Activated CD8-positive, alpha-beta memory T cell treated with anti-CD3 and anti-CD28 coated beads, Interleukin-2, amount 10 ng/mL, durations not matched to agents 7 days and 5 days (primary cell): ENCODE data around the gene LDOC1. TPM values are rescaled to one million over a fixed set of nuclear protein-coding genes. Genes with fewer than 3 reads are reported as not detected.
"Not testable (repeated sequence)": the region's sequence is repeated elsewhere in the genome, so short reads cannot be mapped to it uniquely, and the experiment has no call there.

Experiments used
- ATAC-seq: fragments of 150-1000 bp; cut with Tn5 transposase; one replicate; pipeline ENCODE4 v1.10.0; 2021; ENCODE audit warnings: moderate library complexity
- CTCF ChIA-PET: fragments of 350-600 bp; sonication (Branson Sonifier 250); formaldehyde crosslinking; loops from one replicate; lab custom pipeline; 2021; ENCODE audit warnings: antibody characterized with exemption; lab: Charles Lee
- DNase-seq: peaks from one replicate; pipeline ENCODE4 v3.0.0-alpha.2; 2020
- H3K27ac Mint-ChIP-seq: one replicate; pipeline ENCODE4 v1.8.0; 2021; ENCODE audit warnings: mild to moderate bottlenecking, mixed read lengths
- H3K27me3 Mint-ChIP-seq: one replicate; pipeline ENCODE4 v1.8.0; 2021; ENCODE audit warnings: mixed read lengths
- H3K36me3 Mint-ChIP-seq: one replicate; pipeline ENCODE4 v1.8.0; 2021; ENCODE audit warnings: mild to moderate bottlenecking, mixed read lengths
- H3K4me1 Mint-ChIP-seq: one replicate; pipeline ENCODE4 v1.8.0; 2021; ENCODE audit warnings: mixed read lengths
- H3K4me3 Mint-ChIP-seq: one replicate; pipeline ENCODE4 v1.8.0; 2021; ENCODE audit warnings: mild to moderate bottlenecking, moderate library complexity, mixed read lengths
- H3K9me3 Mint-ChIP-seq: one replicate; pipeline ENCODE4 v1.8.0; 2022; ENCODE audit warnings: low read depth, mixed read lengths
- total RNA-seq, 2 experiments: library from RNA; stranded (reverse); gene quantifications; one replicate each; pipeline ENCODE4 v1.2.3, GENCODE V29; 2021

LDOC1 gene
- 1 to 10 TPM; 1.3 to 2.0 TPM for total RNA-seq

DNA sequence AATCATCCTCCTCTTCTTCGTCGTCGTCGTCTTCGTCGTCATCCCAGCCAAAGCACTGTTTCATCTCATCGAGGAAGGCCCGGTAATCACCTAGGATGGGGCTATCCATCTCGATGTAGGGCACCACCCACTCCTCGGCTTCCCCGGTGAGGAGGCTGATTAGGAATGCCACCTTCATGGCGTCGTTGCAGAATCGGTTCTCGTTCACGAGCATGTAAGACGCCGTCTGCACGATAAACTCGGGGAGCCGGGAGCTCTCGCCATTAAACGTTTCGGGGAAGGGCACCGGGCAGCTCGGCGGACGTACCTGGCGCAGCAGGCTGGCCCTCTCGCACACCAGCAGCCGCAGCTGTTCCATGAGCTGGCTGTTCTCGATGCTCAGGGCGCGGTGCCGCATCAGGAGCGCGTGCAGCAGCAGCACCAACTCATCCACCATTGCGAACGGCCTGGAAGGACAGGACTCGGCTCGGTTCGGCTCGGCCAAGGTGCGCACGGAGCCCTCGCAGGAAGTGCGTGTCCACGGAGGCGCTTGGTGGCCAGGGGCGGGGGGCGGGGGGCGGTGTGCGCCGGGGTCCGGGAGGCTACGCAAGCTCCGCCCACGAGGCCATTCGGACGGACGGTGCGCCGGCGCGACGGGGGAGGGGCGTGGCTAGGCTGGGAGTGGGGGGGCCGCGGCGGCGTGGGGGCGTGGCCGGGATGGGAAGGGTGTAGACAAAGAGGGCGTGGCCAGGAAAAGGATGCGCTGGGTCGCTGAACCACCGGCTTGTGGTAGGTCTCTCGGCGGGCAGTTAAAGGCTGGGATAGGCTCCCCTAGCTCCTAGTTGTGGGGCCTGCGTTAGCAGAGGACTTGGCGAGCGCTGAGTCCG is at the start of gene LDOC1:
Gene LDOC1 (minus strand): TSS at position 544 of the 866 bp plus-strand sequence. CDS start 108 bp downstream, at position 436.
- Mint-ChIP-seq H3K4me1 (peaks cover 4% of the 10 kb centered on the region), H3K4me3 (peak within 1 kb of the TSS; percentile 43), H3K27ac (no peak within 1 kb of the TSS), H3K9me3 (no peaks in the 10 kb centered on the region), H3K27me3 (no peaks in the 10 kb centered on the region), H3K36me3 (no peaks in the 10 kb centered on the region)
- peak; percentile 53 for DNase-seq
- CTCF ChIA-PET = no interaction called here
- peak; percentile 58 for ATAC-seq

DNA sequence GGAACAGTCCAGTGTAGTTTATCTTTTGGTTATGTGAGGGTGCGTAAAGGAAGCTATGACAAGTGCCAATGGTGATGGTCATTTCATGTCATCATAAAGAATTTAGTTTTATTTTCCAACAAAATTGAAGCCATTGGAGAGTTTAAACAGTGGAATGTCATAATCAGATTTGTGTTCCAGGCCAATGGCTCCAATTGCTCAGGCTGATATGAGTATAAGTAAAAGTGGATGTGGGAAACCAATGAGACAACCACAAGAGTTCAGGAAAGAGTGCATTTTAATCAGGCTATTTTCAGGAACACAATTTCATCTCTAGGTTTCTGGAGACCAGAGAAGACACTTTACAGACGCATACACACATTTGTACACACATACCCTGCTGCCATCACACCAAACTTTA is 44.7 kb upstream of the LDOC1 start:
- ATAC-seq (no peak), DNase-seq (no peak)
- H3K4me1 Mint-ChIP-seq = no peaks in the 10 kb centered on the region
- peaks cover 4% of the 10 kb centered on the region for H3K9me3 Mint-ChIP-seq
- H3K36me3 Mint-ChIP-seq = no peaks in the 10 kb centered on the region
- no peak overlapping the region for H3K27ac Mint-ChIP-seq
- H3K4me3 Mint-ChIP-seq = no peak overlapping the region
- no peaks in the 10 kb centered on the region for H3K27me3 Mint-ChIP-seq
- CTCF ChIA-PET = no interaction called here

DNA sequence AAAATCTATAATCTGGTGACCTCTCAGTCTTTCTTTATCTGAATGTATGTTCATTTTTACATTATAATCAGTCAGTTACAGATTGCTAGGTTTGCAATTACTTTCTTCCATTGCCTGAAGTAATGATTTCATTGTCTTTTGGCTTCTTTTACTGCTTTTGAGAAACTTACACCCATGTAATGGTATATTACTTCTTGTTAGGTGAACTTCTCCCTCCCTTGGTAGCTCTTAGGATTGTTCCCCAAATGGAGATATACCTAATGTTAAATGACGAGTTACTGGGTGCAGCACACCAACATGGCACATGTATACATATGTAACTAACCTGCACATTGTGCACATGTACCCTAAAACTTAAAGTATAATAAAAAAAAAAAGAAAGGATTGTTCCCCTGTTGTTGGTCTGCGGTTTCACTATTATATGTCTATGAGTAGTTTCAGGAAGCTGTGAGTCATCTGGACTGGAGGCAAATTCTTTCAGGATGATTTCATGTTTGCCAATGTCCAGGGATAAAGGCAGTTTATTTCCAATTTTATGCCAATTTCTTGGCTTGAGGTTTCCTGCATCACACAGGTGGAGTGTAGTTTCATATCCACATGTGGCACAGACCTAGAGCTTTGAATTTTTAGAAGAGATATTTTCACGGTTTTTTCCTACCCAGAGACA is 43.5 kb upstream of the LDOC1 start:
- no peak for DNase-seq
- no peak overlapping the region for H3K27ac Mint-ChIP-seq
- no peak overlapping the region for H3K4me3 Mint-ChIP-seq
- no peaks in the 10 kb centered on the region for H3K4me1 Mint-ChIP-seq
- CTCF ChIA-PET = no interaction called here
- peaks cover 4% of the 10 kb centered on the region for H3K9me3 Mint-ChIP-seq
- ATAC-seq = no peak
- no peaks in the 10 kb centered on the region for H3K36me3 Mint-ChIP-seq
- no peaks in the 10 kb centered on the region for H3K27me3 Mint-ChIP-seq

DNA sequence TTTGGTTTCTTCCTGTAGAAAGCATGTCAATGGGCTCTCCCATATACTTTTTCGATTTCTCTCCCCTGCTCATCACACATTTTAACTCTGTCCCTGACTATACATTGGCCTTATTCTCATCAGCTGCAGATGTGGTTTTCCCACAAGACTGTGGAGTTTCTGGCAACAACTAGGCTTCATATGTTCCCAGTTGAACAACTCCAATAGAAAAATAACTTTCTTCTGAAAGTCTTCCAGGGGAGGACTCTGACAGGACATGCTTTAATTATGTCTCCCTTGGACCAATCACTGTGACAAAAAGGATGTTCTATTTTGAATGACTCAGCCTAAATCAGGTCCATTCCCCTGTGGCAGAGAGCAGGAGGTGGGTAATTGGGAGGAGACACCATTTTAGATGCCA is 37.3 kb upstream of the LDOC1 start:
- DNase-seq (no peak), ATAC-seq (no peak)
- no peak overlapping the region for H3K4me3 Mint-ChIP-seq
- no peaks in the 10 kb centered on the region for H3K4me1 Mint-ChIP-seq
- no peaks in the 10 kb centered on the region for H3K27me3 Mint-ChIP-seq
- H3K27ac Mint-ChIP-seq = no peak overlapping the region
- CTCF ChIA-PET = no interaction called here
- H3K36me3 Mint-ChIP-seq = no peaks in the 10 kb centered on the region
- peaks cover 4% of the 10 kb centered on the region for H3K9me3 Mint-ChIP-seq

DNA sequence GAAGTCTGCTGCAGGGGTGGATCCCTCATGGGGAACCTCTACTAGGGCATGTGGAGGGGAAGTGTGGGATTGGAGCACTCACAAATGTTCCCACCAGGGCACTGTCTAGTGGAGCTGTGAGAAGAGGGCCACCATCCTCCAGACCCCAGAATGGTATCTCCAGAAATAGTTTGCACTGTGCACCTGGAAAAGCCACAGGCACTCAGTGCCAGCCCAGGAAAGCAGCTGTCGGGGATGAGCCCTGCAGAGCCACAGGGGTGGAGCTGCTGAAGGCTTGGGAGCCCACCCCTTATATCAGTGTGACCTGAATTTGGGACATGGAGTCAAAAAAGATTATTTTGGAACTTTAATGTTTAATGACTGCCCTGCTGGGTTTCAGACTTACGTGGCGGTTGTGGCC is 25.0 kb upstream of the LDOC1 start:
- no peak for ATAC-seq
- no peak overlapping the region for H3K27ac Mint-ChIP-seq
- H3K4me1 Mint-ChIP-seq = no peaks in the 10 kb centered on the region
- DNase-seq = no peak
- H3K9me3 Mint-ChIP-seq = peaks cover 2% of the 10 kb centered on the region
- CTCF ChIA-PET = no interaction called here
- no peak overlapping the region for H3K4me3 Mint-ChIP-seq
- H3K36me3 Mint-ChIP-seq = no peaks in the 10 kb centered on the region
- no peaks in the 10 kb centered on the region for H3K27me3 Mint-ChIP-seq

DNA sequence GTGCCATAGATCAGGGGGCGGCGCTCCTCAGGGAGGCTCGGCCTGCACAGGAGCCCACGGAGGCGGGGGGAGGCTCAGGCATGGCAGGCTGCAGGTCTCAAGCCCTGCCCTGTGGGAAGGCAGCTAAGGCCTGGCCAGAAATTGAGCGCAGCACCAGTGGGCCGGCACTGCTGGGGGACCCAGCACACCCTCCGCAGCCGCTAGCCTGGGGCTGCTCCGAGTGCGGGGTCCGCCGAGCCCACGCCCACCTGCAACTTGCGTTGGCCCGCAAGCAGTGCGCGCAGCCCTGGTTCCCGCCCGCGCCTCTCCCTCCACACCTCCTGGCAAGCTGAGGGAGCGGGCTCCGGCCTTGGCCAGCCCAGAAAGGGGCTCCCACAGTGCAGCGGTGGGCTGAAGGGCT is 11.6 kb upstream of the LDOC1 start:
- H3K27ac Mint-ChIP-seq, CTCF ChIA-PET, H3K4me1 Mint-ChIP-seq, ATAC-seq, H3K9me3 Mint-ChIP-seq, DNase-seq, H3K27me3 Mint-ChIP-seq, H3K4me3 Mint-ChIP-seq, H3K36me3 Mint-ChIP-seq: not testable (repeated sequence)

DNA sequence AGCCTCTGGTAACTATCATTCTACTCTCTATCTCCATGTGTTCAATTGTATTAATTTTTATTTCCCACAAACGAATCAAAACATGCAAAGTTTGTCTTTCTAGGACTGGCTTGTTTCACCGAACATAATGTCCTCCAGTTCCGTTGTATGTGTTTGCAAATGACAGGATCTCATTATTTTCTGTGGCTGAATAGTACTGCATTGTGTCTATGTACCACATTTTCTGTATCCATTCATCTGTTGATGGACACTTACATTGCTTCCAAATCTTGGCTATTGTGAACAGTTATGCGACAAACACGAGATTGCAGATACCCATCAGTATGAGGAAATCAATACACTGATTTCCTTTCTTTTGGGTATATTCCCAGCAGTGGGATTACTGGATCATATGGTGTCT is 8.4 kb upstream of the LDOC1 start:
- DNase-seq (no peak), ATAC-seq (no peak)
- Mint-ChIP-seq H3K4me3 (no peak overlapping the region), H3K4me1 (no peaks in the 10 kb centered on the region), H3K27ac (no peak overlapping the region), H3K9me3 (no peaks in the 10 kb centered on the region), H3K27me3 (no peaks in the 10 kb centered on the region), H3K36me3 (no peaks in the 10 kb centered on the region)
- CTCF ChIA-PET = no interaction called here

DNA sequence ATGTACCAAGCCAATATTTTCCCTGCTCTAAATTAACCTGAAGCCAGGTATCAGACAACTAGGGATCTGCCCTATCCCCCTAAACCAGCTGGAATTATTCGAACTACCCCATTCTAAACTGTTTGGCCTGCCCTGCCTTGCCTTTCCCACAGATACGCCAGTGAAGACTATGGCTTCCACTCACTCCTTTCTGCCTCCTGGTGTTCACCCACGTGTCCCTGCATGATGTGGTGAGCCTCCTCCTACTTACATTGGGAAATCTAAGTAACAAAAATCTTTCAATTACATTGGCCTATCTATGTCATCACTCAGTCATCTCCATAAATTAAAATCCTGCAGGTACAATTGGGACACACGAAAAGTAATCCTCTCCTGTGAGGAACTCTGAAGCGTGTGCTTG is 6.1 kb upstream of the LDOC1 start:
- Mint-ChIP-seq H3K27me3 (no peaks in the 10 kb centered on the region), H3K4me3 (no peak overlapping the region), H3K36me3 (no peaks in the 10 kb centered on the region), H3K27ac (no peak overlapping the region), H3K4me1 (no peaks in the 10 kb centered on the region), H3K9me3 (no peaks in the 10 kb centered on the region)
- CTCF ChIA-PET = no interaction called here
- ATAC-seq (no peak), DNase-seq (no peak)

DNA sequence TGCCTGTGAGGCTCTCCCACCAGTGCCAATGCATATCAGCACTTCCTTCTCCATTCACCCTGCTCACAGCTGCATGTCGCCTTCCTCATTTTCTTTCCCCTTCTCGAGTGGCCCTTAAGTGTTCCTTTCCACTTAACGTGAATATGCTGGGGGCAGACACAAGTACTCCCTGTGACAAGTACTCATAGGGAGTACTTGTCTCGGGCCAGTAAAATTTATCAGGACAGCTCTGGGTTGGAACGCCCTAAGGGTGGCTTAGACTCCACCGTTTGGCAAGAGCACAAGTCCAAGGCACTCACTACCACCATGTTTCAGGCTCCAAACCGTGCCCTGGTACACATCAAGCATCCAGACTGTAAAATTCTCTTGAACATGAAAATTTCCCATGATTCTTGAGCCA is 3.9 kb upstream of the LDOC1 start:
- Mint-ChIP-seq H3K4me3 (no peak overlapping the region), H3K4me1 (peaks cover 4% of the 10 kb centered on the region), H3K27me3 (no peaks in the 10 kb centered on the region), H3K36me3 (no peaks in the 10 kb centered on the region), H3K9me3 (no peaks in the 10 kb centered on the region), H3K27ac (no peak overlapping the region)
- CTCF ChIA-PET = no interaction called here
- ATAC-seq (no peak), DNase-seq (no peak)

DNA sequence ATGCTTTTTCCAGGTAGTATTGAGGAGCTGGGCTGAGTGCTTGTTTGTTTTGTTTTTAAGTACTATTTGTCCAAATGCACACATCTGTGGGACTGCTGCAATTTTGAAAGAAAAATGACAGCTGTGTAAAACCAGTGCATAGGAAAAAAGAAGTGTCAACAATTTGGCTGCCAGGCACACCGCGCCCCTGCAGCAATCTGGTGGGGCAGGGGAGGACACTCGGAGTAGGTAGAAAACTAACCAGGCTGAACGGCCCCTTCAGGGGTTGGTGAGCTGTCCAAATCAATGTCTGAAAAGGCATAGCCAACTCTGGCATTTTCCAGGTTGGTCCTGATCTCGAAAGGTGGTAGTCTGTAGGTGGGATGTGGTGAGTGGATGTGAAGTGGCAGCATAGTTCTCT is 1.1 kb downstream of the LDOC1 start:
- Mint-ChIP-seq H3K27ac (no peak overlapping the region), H3K36me3 (no peaks in the 10 kb centered on the region), H3K4me1 (peaks cover 4% of the 10 kb centered on the region), H3K4me3 (peak overlapping the region; percentile 30), H3K27me3 (no peaks in the 10 kb centered on the region), H3K9me3 (no peaks in the 10 kb centered on the region)
- CTCF ChIA-PET = no interaction called here
- no peak for DNase-seq
- ATAC-seq = no peak

DNA sequence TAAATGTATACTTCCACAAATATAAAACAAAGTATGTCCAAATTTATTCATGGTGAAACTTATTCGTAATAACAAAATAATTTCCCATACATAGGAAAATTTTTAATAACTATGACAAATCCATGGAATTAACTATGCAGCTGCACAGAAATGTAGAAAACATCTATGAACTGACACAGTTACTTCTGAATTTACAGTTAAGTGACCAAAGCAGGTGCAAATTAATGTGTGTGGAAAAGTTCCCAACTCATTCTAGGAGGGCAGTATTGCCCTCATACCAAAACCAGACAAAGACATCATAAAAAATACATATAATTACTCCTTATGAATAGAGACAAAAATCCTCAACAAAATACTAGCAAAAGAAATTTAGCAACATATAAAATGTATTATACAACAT is 12.5 kb downstream of the LDOC1 start:
- CTCF ChIA-PET = no interaction called here
- Mint-ChIP-seq H3K27me3 (no peaks in the 10 kb centered on the region), H3K4me3 (no peak overlapping the region), H3K27ac (no peak overlapping the region), H3K36me3 (no peaks in the 10 kb centered on the region), H3K4me1 (no peaks in the 10 kb centered on the region), H3K9me3 (no peaks in the 10 kb centered on the region)
- DNase-seq (no peak), ATAC-seq (no peak)

DNA sequence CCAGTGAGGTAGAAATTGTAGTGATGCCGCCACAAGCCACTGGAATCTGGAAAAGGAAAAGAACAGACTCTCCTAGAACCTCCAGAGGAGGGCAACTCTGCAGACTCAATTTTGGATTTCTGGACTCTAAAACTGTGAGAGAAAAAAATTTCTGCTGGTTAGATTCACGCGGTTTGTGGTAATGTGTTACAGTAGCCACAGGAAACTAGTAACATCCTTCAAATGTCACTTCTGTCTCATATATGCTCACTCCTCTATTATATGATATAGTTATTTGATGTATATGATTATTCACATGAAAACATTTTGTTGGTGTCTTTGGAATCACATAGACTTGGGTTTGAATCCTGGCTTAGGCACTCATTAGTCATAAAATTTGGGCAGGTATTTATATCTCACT is 18.8 kb downstream of the LDOC1 start:
- no peak overlapping the region for H3K27ac Mint-ChIP-seq
- peaks cover 9% of the 10 kb centered on the region for H3K4me1 Mint-ChIP-seq
- DNase-seq (no peak), ATAC-seq (no peak)
- CTCF ChIA-PET = no interaction called here
- peaks cover 4% of the 10 kb centered on the region for H3K9me3 Mint-ChIP-seq
- H3K36me3 Mint-ChIP-seq = peaks cover 3% of the 10 kb centered on the region
- no peak overlapping the region for H3K4me3 Mint-ChIP-seq
- no peaks in the 10 kb centered on the region for H3K27me3 Mint-ChIP-seq

DNA sequence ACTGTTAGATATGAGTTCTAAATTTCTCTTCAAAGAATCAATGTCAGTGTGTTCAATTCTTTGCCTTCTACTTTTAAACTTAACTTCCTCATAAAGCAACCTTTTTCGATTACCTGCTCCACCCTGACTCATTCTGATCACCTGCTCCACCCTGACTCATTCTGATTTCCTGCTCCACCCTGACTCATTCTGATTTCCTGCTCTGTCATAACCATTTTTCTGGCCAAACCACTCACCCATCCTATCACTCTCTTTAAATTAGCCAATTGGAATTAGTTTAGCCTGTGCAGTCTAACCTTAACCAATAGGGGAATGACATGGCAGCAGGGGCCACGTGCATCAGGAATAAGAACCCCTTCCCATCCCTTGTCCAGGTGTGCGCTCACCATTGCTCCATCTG is 21.7 kb downstream of the LDOC1 start:
- H3K9me3 Mint-ChIP-seq, H3K4me3 Mint-ChIP-seq, H3K27ac Mint-ChIP-seq, ATAC-seq, H3K36me3 Mint-ChIP-seq, H3K4me1 Mint-ChIP-seq, CTCF ChIA-PET, H3K27me3 Mint-ChIP-seq, DNase-seq: not testable (repeated sequence)

DNA sequence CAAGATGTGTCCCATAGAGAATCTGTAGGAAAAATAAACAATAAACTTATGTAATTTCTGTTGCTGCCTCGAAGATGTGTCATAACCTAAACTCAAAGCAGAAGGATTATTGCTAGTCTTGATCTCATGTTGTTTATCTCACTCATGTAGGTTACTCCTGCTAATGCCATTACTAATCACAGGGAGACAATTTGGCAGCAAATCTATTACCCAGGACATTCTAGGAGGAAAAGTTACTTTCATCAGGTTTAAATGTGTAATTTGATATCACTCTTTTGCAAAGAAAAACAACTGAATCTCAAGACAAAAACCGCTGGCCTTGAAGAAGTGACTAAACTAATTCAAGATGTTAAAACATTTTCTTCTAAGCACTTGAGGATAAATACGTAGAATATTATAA is 34.0 kb downstream of the LDOC1 start:
- Mint-ChIP-seq H3K4me3 (no peak overlapping the region), H3K4me1 (no peaks in the 10 kb centered on the region), H3K9me3 (no peaks in the 10 kb centered on the region), H3K36me3 (no peaks in the 10 kb centered on the region), H3K27ac (no peak overlapping the region), H3K27me3 (no peaks in the 10 kb centered on the region)
- no peak for DNase-seq
- CTCF ChIA-PET = no interaction called here
- no peak for ATAC-seq
